Right forelimb (tissue), 1 donor: ENCODE results near the gene ABCD3.
"Not testable (repeated sequence)": the region's sequence is repeated elsewhere in the genome, so short reads cannot be mapped to it uniquely, and the experiment has no call there.

ENCODE experiments used
- DNase-seq: peaks from one replicate; pipeline ENCODE4 v3.0.0-alpha.2; 2018

The ABCD3 gene

GRCh38 chr1:94417978-94418663 is at the start of gene ABCD3:
Gene ABCD3 (plus strand): TSS chr1:94418389. CDS start chr1:94418479, 90 bp downstream.
- peak; percentile 99 for DNase-seq

GRCh38 chr1:94372771-94373170 is 45.4 kb upstream of the ABCD3 start:
- not testable (repeated sequence) for DNase-seq

DNA sequence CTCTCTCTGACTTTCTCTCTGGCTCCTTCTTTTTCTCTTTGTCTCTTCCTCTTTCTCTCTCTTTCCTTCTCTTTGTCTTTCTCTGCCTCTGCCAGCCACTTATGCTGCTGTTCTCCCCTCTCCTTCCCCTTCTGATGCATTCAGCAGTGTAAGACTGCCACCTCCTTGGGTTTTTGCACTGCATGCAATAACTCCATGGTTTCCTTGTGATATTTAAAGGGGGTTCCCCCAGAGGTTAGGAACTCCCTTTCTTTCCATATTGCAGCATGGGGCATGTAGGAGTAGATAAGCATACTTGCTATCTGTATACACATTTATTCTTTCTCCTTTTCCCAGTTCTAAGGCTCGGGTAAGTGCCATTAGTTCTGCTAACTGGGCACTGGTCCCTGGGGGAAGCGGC is 44.9 kb upstream of the ABCD3 start:
- not testable (repeated sequence) for DNase-seq

- DNase-seq = not testable (repeated sequence)
These were observed 42.5 kb upstream of the ABCD3 start for GRCh38 chr1:94375666-94376065.

GRCh38 chr1:94378493-94378892 is 39.7 kb upstream of the ABCD3 start:
- not testable (repeated sequence) for DNase-seq

GRCh38 chr1:94379615-94380014 is 38.6 kb upstream of the ABCD3 start:
- no peak for DNase-seq

- no peak for DNase-seq
These were observed 36.0 kb upstream of the ABCD3 start for GRCh38 chr1:94382201-94382600.

DNA sequence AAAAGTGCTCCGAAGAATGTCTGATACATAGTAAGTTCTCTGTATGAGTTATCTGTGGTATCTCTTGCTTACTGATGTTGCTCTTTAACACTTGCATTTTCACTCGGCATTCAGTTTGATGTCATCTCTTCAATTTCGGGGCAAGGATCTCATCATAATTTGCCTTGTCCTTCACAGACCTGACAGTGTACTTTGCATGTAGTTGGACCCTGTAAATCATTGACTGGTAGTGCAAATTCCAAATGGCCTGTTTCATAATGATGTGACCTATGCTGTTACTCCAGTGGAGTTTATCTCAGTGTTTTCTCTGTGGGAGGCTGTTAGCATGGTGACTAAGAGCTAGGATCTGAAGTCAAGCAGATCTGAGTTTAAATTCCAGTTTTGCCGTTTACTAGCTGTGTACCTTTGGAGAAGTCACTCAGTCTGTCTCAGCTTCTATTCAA is 34.2 kb upstream of the ABCD3 start:
- DNase-seq = no peak

GRCh38 chr1:94384485-94385265 is 33.5 kb upstream of the ABCD3 start:
- no peak for DNase-seq

- DNase-seq = no peak
These were observed 32.8 kb upstream of the ABCD3 start for GRCh38 chr1:94385308-94385929.

GRCh38 chr1:94389298-94389697 is 28.9 kb upstream of the ABCD3 start:
- DNase-seq = no peak

DNA sequence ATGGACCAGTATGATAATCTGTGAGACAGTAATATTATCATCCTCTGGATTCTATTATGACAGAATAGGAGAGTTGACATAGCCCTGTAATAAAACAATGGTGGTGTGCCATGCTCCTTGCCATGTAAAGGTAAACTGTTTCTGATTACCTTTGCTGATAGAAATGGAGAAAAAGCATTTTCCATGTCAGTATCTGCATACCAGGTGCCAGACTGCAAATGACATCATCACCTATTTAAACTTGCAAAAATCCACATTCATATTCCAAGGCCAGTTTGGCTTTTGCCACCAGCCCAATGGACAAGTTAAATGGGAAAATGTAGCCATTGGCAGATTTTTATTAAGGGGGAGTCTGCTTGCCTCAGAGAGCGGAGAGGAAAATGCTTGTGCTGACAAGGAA is 23.9 kb upstream of the ABCD3 start:
- DNase-seq = no peak

- DNase-seq = no peak
These were observed 23.0 kb upstream of the ABCD3 start for GRCh38 chr1:94395231-94395630.

- DNase-seq = no peak
These were observed 22.4 kb upstream of the ABCD3 start for GRCh38 chr1:94395748-94396309.

GRCh38 chr1:94396356-94397010 is 21.7 kb upstream of the ABCD3 start:
- no peak for DNase-seq

- DNase-seq = no peak
These were observed 19.8 kb upstream of the ABCD3 start for GRCh38 chr1:94398356-94398755.

DNA sequence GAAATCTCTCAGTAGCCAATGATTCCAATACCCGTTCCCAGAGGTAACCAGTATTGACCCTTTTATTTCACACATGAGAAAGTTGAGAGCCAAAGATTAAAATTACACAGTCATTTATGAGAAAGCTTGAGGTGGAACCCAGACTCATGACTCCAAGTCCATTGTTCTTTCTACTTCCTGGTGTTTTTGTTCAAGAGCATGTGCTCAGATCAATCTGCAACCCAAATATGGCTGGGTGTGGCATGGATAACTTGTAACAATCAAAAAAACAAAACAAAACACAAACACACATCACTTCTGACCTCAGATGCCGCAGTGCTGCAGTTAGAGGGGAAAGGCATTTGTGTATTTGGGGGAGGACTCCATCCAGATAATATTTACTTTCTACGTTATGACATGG is 18.7 kb upstream of the ABCD3 start:
- no peak for DNase-seq

- no peak for DNase-seq
These were observed 17.0 kb upstream of the ABCD3 start for GRCh38 chr1:94401206-94401605.

GRCh38 chr1:94406446-94406845 is 11.7 kb upstream of the ABCD3 start:
- DNase-seq = no peak

DNA sequence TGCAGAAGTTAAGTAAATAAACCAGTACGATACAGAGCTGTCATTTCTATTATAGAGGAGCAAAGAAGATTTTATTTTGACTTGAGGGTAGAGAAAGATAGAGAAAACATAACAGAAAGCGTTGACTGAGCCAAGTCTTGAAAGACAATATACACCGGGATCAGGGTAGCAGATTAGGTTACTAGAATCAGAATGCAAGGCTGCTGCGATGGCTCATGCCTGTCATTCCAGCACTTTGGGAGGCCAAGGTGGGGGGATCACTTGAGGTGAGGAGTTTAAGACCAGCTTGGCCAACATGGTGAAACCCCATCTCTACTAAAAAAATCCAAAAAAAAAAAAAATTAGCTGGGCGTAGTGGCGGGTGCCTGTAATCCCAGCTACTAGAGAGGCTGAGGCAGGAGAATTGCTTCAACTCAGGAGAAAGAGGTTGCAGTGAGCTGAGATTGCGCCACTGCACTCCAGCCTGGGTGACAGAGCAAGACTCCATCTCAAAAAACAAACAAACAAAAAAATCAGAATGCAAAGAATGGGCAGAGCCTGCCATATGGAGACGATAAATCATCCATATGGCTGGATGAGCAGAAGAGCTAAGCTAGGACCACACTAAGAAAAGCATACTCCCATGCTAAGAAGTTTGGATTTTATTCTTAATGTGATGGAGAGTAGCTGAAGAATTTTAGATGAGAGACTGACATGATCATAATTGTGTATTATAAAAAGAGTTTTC is 9.9 kb upstream of the ABCD3 start:
- no peak for DNase-seq

- DNase-seq = no peak
These were observed 7.0 kb upstream of the ABCD3 start for GRCh38 chr1:94411237-94411636.

DNA sequence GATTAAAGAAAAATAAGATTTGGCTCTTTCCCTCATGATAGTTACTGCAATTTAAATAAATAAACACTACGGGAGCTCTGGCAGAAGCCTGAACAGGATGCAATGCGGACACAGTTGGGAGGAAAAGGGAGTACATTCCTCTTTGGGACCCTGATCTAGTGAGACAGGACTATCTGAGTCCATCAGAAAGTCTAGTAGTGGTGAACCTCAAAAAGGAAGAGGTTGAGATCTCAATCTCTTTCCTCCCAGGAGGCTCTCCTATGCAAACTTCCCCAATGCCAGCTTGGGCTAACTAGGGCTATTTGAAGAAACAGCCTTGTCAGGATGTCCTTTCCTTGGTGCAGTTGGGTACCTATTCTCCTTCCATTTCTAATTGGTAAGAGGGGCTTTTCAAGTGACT is 4.9 kb upstream of the ABCD3 start:
- no peak for DNase-seq
